Cardiac muscle cell (in vitro differentiated cells and primary cell): ENCODE data around the gene ZNF189. TPM values are rescaled to one million over a fixed set of nuclear protein-coding genes. Genes with fewer than 3 reads are reported as not detected.

Experiments used
- DNase-seq, 2 donors: peaks; one replicate each; pipeline versions ENCODE4 v3.0.0 to v3.0.0-alpha.2; 2010 to 2017; ENCODE audit warnings: low read depth in 1 of 2, low spot score in 1 of 2
- H3K27ac ChIP-seq: fragments of 200-600 bp; sonication (generic); 2 replicates; pipeline ENCODE4 v1.5.1; 2016
- H3K27me3 ChIP-seq: fragments of 200-600 bp; sonication (generic); 2 replicates; pipeline ENCODE4 v1.6.0; 2016; ENCODE audit warnings: control low read depth
- H3K36me3 ChIP-seq: fragments of 200-600 bp; sonication (generic); 2 replicates; pipeline ENCODE4 v1.5.1; 2016; ENCODE audit warnings: control low read depth
- H3K4me1 ChIP-seq: fragments of 200-600 bp; sonication (generic); 2 replicates; pipeline ENCODE4 v1.8.1; 2017; ENCODE audit warnings: low read depth, mild to moderate bottlenecking, mixed run types
- H3K4me3 ChIP-seq: fragments of 200-600 bp; sonication (generic); 2 replicates; pipeline ENCODE4 v1.5.1; 2016; ENCODE audit warnings: mild to moderate bottlenecking
- H3K9me3 ChIP-seq: fragments of 200-600 bp; sonication (generic); 2 replicates; pipeline ENCODE4 v1.5.1; 2017; ENCODE audit warnings: low read depth, mild to moderate bottlenecking, control low read depth
- polyA plus RNA-seq: library from polyadenylated mRNA; unstranded; fragments of >200 nt; fragmentation: Nextera tagmentation; extraction: Ambion mirVana; gene quantifications from 2 replicates; pipeline ENCODE4 v1.2.1, GENCODE V29; 2016
- total RNA-seq: library from RNA; depleted of rRNA; stranded (reverse); fragments of >200 nt; gene quantifications from 2 replicates; pipeline ENCODE4 v1.2.3, GENCODE V29; 2016
- TF ChIP-seq, protein P1 (sequence below): IDR thresholded peaks from 2 replicates; pipeline ENCODE4 v1.5.1; 2012; ENCODE audit warnings: low read depth, mild to moderate bottlenecking, low read length

Gene ZNF189
- total and polyA plus RNA-seq, 2 experiments from 2014 or later: 5.8 to 20.3 TPM

DNA sequence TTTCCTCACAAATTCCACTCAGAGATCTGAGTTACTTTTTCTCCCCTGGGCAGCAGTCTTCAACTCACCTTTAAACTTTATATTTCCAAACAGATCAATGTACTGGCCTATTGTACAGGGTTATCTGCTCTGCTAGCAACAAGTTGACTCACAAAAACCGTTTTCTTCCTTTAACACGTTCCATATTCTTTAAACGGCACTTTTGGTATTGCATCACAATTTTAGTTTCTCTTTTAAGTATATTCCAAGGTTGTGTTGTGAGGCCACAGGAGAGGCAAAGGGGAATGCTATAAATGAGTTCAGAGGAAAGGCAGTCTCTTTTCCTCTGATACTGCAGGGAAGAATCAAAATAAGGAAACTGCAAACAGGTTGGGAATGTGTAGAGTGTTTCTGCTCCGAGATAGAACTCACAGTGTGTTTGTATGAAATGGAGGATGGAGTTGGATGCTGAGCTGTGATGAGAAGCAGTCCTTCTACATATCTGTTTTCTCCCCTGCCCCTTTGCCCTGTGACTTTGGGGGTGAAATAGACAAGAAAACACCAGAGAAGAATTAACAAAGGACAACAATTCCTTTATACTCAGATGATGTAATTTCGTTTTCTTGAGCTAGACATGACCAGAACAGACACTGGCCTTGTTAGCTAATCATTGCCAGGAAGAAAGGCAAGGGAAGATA lies 46.8 kb downstream of the ZNF189 start:
- H3K9me3 ChIP-seq: no peaks in the 10 kb centered on the region
- H3K27me3 ChIP-seq: no peaks in the 10 kb centered on the region
- no peak overlapping the region for H3K4me3 ChIP-seq
- TF ChIP-seq, protein P1, sequence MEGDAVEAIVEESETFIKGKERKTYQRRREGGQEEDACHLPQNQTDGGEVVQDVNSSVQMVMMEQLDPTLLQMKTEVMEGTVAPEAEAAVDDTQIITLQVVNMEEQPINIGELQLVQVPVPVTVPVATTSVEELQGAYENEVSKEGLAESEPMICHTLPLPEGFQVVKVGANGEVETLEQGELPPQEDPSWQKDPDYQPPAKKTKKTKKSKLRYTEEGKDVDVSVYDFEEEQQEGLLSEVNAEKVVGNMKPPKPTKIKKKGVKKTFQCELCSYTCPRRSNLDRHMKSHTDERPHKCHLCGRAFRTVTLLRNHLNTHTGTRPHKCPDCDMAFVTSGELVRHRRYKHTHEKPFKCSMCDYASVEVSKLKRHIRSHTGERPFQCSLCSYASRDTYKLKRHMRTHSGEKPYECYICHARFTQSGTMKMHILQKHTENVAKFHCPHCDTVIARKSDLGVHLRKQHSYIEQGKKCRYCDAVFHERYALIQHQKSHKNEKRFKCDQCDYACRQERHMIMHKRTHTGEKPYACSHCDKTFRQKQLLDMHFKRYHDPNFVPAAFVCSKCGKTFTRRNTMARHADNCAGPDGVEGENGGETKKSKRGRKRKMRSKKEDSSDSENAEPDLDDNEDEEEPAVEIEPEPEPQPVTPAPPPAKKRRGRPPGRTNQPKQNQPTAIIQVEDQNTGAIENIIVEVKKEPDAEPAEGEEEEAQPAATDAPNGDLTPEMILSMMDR: no peak
- H3K36me3 ChIP-seq: no peaks in the 10 kb centered on the region
- DNase-seq: peak in 1 of 2 donors; percentile 55
- H3K4me1 ChIP-seq: no peaks in the 10 kb centered on the region
- no peak overlapping the region for H3K27ac ChIP-seq

DNA sequence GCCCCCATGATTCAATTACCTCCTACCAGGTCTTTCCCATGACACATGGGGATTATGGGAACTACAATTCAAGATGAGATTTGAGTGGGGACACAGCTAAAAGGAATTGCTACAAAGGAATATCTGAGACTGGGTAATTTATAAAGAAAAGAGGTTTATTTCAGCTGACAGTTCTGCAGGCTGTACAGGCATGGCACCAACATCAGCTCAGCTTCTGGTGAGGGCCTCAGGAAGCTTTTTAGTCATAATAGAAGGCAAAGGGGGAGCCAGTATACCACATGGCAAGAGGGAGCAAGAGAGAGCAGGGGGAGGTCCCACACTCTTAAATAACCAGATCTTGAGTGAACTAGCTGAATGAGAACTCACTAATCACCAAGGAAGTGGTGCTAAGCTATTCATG lies 48.1 kb downstream of the ZNF189 start:
- Histone ChIP-seq H3K27me3 (no peaks in the 10 kb centered on the region), H3K36me3 (no peaks in the 10 kb centered on the region), H3K9me3 (no peaks in the 10 kb centered on the region), H3K27ac (no peak overlapping the region), H3K4me1 (no peaks in the 10 kb centered on the region), H3K4me3 (no peak overlapping the region)
- TF ChIP-seq, protein P1: no peak
- no peak for DNase-seq

DNA sequence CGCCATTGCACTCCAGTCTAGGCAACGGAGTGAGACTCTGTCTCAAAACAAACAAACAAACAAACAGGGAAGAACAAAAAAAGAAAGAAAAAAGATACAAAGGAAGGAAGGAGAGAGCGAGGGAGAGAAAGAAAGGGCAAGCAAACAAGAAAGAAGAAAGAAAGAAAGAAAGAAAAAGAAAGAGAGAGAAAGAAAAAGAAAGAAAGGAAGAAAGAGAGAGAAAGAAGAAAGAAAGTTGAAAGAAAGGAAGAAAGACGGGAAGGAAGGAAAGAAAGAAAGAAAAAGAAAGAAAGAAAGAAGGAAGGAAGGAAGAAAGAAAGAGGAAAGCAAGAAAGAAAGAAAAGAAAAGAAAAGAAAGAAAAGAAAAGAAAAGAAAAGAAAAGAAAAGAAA lies 50.0 kb downstream of the ZNF189 start:
- no peak for DNase-seq
- no peak overlapping the region for H3K27ac ChIP-seq
- TF ChIP-seq, protein P1: no peak
- no peaks in the 10 kb centered on the region for H3K9me3 ChIP-seq
- H3K4me1 ChIP-seq: no peaks in the 10 kb centered on the region
- no peaks in the 10 kb centered on the region for H3K27me3 ChIP-seq
- H3K36me3 ChIP-seq: no peaks in the 10 kb centered on the region
- peak overlapping the region; percentile 59 for H3K4me3 ChIP-seq

DNA sequence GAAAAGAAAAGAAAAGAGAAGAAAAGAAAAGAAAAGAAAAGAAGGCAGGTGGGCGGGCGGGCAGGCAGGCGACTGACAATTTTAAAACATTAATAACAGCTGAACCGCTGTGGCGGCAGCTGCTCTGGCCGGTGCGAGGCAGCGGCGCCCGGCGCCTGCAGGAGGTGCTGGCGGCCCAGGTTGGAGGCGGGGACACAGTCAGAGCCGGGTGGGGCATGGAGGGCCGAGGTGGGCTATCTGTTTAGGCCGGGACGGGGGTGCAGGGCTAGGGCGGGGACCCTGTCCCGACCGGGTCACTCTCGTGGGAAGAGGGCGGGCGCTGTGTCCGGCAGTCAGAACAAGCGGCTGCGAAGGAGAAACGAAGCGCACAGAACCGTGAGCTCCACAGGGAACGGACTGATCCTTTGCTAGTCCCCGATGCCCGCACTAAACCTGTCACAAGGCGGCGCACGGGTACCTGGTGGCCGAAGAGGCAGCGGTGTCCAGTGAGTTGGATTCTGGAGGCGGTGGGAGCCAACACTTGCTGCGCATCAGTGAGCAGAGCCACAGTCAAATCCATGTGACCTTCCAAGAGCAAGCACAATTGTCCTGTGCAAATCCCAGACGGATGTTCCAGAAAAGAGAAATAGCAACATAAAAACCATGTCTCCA lies 50.5 kb downstream of the ZNF189 start:
- H3K27me3 ChIP-seq: no peaks in the 10 kb centered on the region
- peak; percentile 63 to 85 for DNase-seq
- H3K9me3 ChIP-seq: no peaks in the 10 kb centered on the region
- peak overlapping the region; percentile 59 for H3K4me3 ChIP-seq
- TF ChIP-seq, protein P1: peak; percentile 69
- H3K36me3 ChIP-seq: no peaks in the 10 kb centered on the region
- H3K27ac ChIP-seq: no peak overlapping the region
- no peaks in the 10 kb centered on the region for H3K4me1 ChIP-seq

DNA sequence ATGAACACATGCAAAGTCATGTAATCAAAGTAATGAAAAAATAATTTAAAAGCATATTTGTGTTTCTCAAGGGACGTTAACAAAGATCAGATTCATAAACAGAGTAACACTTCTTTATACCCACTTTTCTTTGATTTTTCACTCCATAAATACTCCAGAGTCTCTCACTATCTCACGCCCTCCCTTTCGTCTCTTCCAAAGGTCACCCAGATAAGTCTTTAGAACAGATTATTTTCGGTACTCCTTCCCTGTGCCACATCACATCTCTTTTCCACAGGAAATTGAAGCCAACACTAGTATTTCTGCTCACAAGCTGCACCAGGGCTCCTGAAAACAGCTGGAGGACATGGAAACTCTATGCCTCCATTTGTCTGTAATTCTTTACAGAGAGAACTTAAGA lies 52.3 kb downstream of the ZNF189 start:
- no peak overlapping the region for H3K4me3 ChIP-seq
- TF ChIP-seq, protein P1: no peak
- no peak overlapping the region for H3K27ac ChIP-seq
- DNase-seq: no peak
- no peaks in the 10 kb centered on the region for H3K36me3 ChIP-seq
- H3K9me3 ChIP-seq: no peaks in the 10 kb centered on the region
- H3K27me3 ChIP-seq: no peaks in the 10 kb centered on the region
- no peaks in the 10 kb centered on the region for H3K4me1 ChIP-seq
